ENCODE results near the gene P4HA1. TPM values are rescaled to one million over a fixed set of nuclear protein-coding genes. Genes with fewer than 3 reads are reported as not detected.

P4HA1 gene
- total and polyA plus RNA-seq, 9 of the 15 experiments (the other 6 are each of a cell fraction or from before 2014, with no cell fraction given), result 20.2 to 177 (median 28.6) TPM

- TF ChIP-seq ZBTB43 (CRISPR knock-in tag; IDR thresholded peaks at IDR 0.05) (no peak), TGIF2 (CRISPR knock-in tag; IDR thresholded peaks at IDR 0.05) (no peak), PATZ1 (CRISPR knock-in tag; IDR thresholded peaks at IDR 0.05; ENCODE audit: borderline replicate concordance) (no peak), ZNF274 (IDR thresholded peaks at IDR 0.05; ENCODE audit: borderline replicate concordance, low read depth, low read length) (no peak), TOE1 (IDR thresholded peaks at IDR 0.05; ENCODE audit: borderline replicate concordance) (peak; percentile 37; the same call in 1 of the 2 replicates), TOE1 (CRISPR knock-in tag; IDR thresholded peaks at IDR 0.05; ENCODE audit: borderline replicate concordance, low read depth) (no peak), RBM17 (IDR thresholded peaks at IDR 0.05; ENCODE audit: borderline replicate concordance, low read depth, low read length) (no peak), ARID3A (IDR thresholded peaks at IDR 0.05; ENCODE audit: borderline replicate concordance, low read depth, low read length) (peak; percentile 96), NCOA1 (IDR thresholded peaks at IDR 0.05; ENCODE audit: low read depth) (no peak), ZFP36 (IDR thresholded peaks at IDR 0.05; ENCODE audit: low read depth, low read length, partially characterized antibody) (no peak), SMC3 (conservative IDR thresholded peaks at IDR 0.05; ENCODE audit: insufficient read depth, low read depth, low read length) (0 out of 2 replicates have a peak, but pooled peaks have one; percentile 17), CLOCK (CRISPR knock-in tag; IDR thresholded peaks at IDR 0.05; ENCODE audit: borderline replicate concordance) (no peak), CBX5 (IDR thresholded peaks at IDR 0.05; ENCODE audit: borderline replicate concordance, low read depth) (no peak), MAFK (IDR thresholded peaks at IDR 0.05; ENCODE audit: low read length) (no peak), NR2F6 (CRISPR knock-in tag; IDR thresholded peaks at IDR 0.05) (no peak), NUFIP1 (IDR thresholded peaks at IDR 0.05; ENCODE audit: partially characterized antibody) (no peak), ZNF696 (CRISPR knock-in tag; conservative IDR thresholded peaks at IDR 0.05) (no peak), ZNF143 (CRISPR knock-in tag; IDR thresholded peaks at IDR 0.05) (no peak), PPARD (CRISPR knock-in tag; IDR thresholded peaks at IDR 0.05) (no peak), ZNF707 (CRISPR knock-in tag; conservative IDR thresholded peaks at IDR 0.05) (no peak)
These were observed 35.7 kb downstream of the P4HA1 start (continued) for GRCh38 chr10:73060738-73061635.
